IMR-90 (cell line): ENCODE data around the gene SLC25A30. TPM values are rescaled to one million over a fixed set of nuclear protein-coding genes. Genes with fewer than 3 reads are reported as not detected.

Source experiments
- ATAC-seq: fragments of 200-7000 bp; cut with Tn5 transposase; 2 replicates; pipeline ENCODE4 v1.9.1; 2020; ENCODE audit warnings: low read depth, mild to moderate bottlenecking, moderate library complexity
- BruUV-seq: library from RNA; stranded (reverse); fragments of 400-500 nt; replicated peaks from 2 replicates; lab custom pipeline; 2021; lab: Mats Ljungman, UMichigan
- CTCF ChIA-PET: fragments of 300-600 bp; formaldehyde crosslinking; extraction: SDS; loops from one replicate; lab custom pipeline; 2021; ENCODE audit warnings: antibody characterized with exemption; lab: Yijun Ruan, JAX
- POLR2A ChIA-PET: fragments of 300-600 bp; sonication (Branson Sonifier 250); formaldehyde crosslinking; loops from one replicate; lab custom pipeline; 2022; ENCODE audit warnings: antibody characterized with exemption; ENCODE audit not compliant: unreplicated experiment; lab: Charles Lee
- DNase-seq: peaks from one replicate; pipeline ENCODE4 v3.0.0; 2013
- H2AFZ ChIP-seq: replicated peaks from 2 replicates; pipeline ENCODE3; 2013; ENCODE audit warnings: low read length, mild to moderate bottlenecking; ENCODE audit not compliant: poor library complexity
- H2AK5ac ChIP-seq: 2 replicates; pipeline ENCODE4 v1.6.1; 2013; ENCODE audit warnings: low read depth, low read length, inconsistent platforms
- H2AK9ac ChIP-seq: replicated peaks from 2 replicates; pipeline ENCODE3; 2013; ENCODE audit warnings: mild to moderate bottlenecking, low read depth, low read length, moderate library complexity; ENCODE audit not compliant: poor library complexity
- H2BK120ac ChIP-seq: 2 replicates; pipeline ENCODE4 v1.6.1; 2013; ENCODE audit warnings: low read depth, low read length, inconsistent platforms
- H2BK15ac ChIP-seq: 3 replicates; pipeline ENCODE4 v1.6.1; 2013; ENCODE audit warnings: low read depth, low read length, inconsistent platforms
- H2BK20ac ChIP-seq: 2 replicates; pipeline ENCODE4 v1.6.1; 2013; ENCODE audit warnings: low read depth, mild to moderate bottlenecking, inconsistent platforms, low read length, moderate library complexity
- H2BK5ac ChIP-seq: 2 replicates; pipeline ENCODE4 v1.6.1; 2013; ENCODE audit warnings: mild to moderate bottlenecking, low read depth, low read length, inconsistent platforms; ENCODE audit not compliant: poor library complexity, severe bottlenecking
- H3K14ac ChIP-seq: replicated peaks from 2 replicates; pipeline ENCODE4 v1.6.1; 2013; ENCODE audit warnings: low read depth, low read length, inconsistent platforms
- H3K18ac ChIP-seq: 2 replicates; pipeline ENCODE4 v1.6.1; 2013; ENCODE audit warnings: low read depth, low read length, control low read depth
- H3K23ac ChIP-seq: 2 replicates; pipeline ENCODE4 v1.6.1; 2013; ENCODE audit warnings: low read depth, low read length, inconsistent platforms
- H3K27ac ChIP-seq: 2 replicates; pipeline ENCODE4 v1.5.1; 2013; ENCODE audit warnings: mild to moderate bottlenecking, control low read depth, low read length; ENCODE audit not compliant: insufficient read depth
- H3K27me3 ChIP-seq: 2 replicates; pipeline ENCODE4 v1.6.1; 2013; ENCODE audit warnings: low read length; ENCODE audit not compliant: control insufficient read depth, insufficient read depth
- H3K36me3 ChIP-seq: 2 replicates; pipeline ENCODE4 v1.6.1; 2013; ENCODE audit warnings: low read length, mixed read lengths; ENCODE audit not compliant: control insufficient read depth, insufficient read depth
- H3K4ac ChIP-seq: 2 replicates; pipeline ENCODE4 v1.6.1; 2013; ENCODE audit warnings: low read depth, low read length, inconsistent platforms
- H3K4me1 ChIP-seq: 2 replicates; pipeline ENCODE4 v1.6.1; 2013; ENCODE audit warnings: low read length, mixed read lengths; ENCODE audit not compliant: control insufficient read depth, insufficient read depth
- H3K4me2 ChIP-seq: 2 replicates; pipeline ENCODE4 v1.6.1; 2013; ENCODE audit warnings: low read depth, mild to moderate bottlenecking, control low read depth, low read length, moderate library complexity
- H3K4me3 ChIP-seq: 2 replicates; pipeline ENCODE4 v1.5.1; 2013; ENCODE audit warnings: low read depth, mild to moderate bottlenecking, control low read depth, low read length, moderate library complexity; ENCODE audit not compliant: insufficient read depth
- H3K56ac ChIP-seq: 2 replicates; pipeline ENCODE4 v1.6.1; 2013; ENCODE audit warnings: low read length, inconsistent platforms; ENCODE audit not compliant: insufficient read depth; ENCODE audit errors: extremely low read depth
- H3K79me1 ChIP-seq, 2 experiments: 2 replicates each; pipeline ENCODE4 v1.6.1; 2013; ENCODE audit warnings: low read length in 2 of 2, inconsistent platforms in 1 of 2, low read depth in 1 of 2
- H3K9ac ChIP-seq: 2 replicates; pipeline ENCODE4 v1.6.1; 2013; ENCODE audit warnings: low read depth, low read length, control low read depth
- H3K9me1 ChIP-seq: 2 replicates; pipeline ENCODE4 v1.6.1; 2013; ENCODE audit warnings: low read length, inconsistent platforms; ENCODE audit not compliant: insufficient read depth
- H3K9me3 ChIP-seq: 2 replicates; pipeline ENCODE4 v1.6.1; 2013; ENCODE audit warnings: low read length; ENCODE audit not compliant: control insufficient read depth, insufficient read depth
- H4K20me1 ChIP-seq: 2 replicates; pipeline ENCODE4 v1.6.1; 2013; ENCODE audit warnings: low read length, inconsistent platforms; ENCODE audit not compliant: insufficient read depth
- H4K5ac ChIP-seq: 2 replicates; pipeline ENCODE4 v1.6.1; 2013; ENCODE audit warnings: mild to moderate bottlenecking, low read depth, low read length, control low read depth
- H4K8ac ChIP-seq, 2 experiments: 2 replicates each; pipeline ENCODE4 v1.6.1; 2013; ENCODE audit warnings: low read depth in 2 of 2, low read length in 2 of 2, control low read depth in 1 of 2, inconsistent platforms in 1 of 2
- H4K91ac ChIP-seq: 2 replicates; pipeline ENCODE4 v1.6.1; 2013; ENCODE audit warnings: low read depth, low read length, inconsistent platforms; ENCODE audit not compliant: insufficient read depth
- NFE2L2 ChIP-seq: fragments of 150-350 bp; IDR thresholded peaks from 2 replicates; pipeline ENCODE4 v1.6.1; 2016; ENCODE audit warnings: low read depth, mild to moderate bottlenecking, low read length
- RFX5 ChIP-seq: IDR thresholded peaks from 2 replicates; pipeline ENCODE4 v1.8.0; 2012; ENCODE audit warnings: low read depth, mild to moderate bottlenecking, low read length, moderate library complexity
- WGBS, 2 experiments: methylation state at CpG; one replicate each; pipeline versions ENCODE4 v1.1.5 to v1.1.7; 2013; ENCODE audit warnings: missing lambda C conversion rate in 2 of 2; ENCODE audit not compliant: insufficient read length in 1 of 2; ENCODE audit errors: extremely low coverage in 2 of 2; 5-methylcytosine and 5-hydroxymethylcytosine counted together
- dilution Hi-C: fragments of 300-500 bp; cut with HindIII; formaldehyde crosslinking; loops from one replicate; pipeline ENCODE4 v1.14.3; 2018; ENCODE audit warnings: low sequenced_read_pairs; ENCODE audit not compliant: unreplicated experiment
- in situ Hi-C: fragments of 300-500 bp; cut with MboI; formaldehyde crosslinking; loops from 3 replicates; pipeline ENCODE4 v1.14.3; 2019; ENCODE audit warnings: low sequenced_read_pairs, inconsistent platforms, mixed read lengths
- intact Hi-C: fragments of 100-400 bp; cut with micrococcal nuclease; formaldehyde crosslinking; loops from 2 replicates; pipeline ENCODE4 v1.10.0; 2022
- polyA plus RNA-seq, 3 experiments: library from polyadenylated mRNA; depleted of rRNA; stranded (reverse); fragments of >200 nt; gene quantifications; 2 replicates each; pipeline ENCODE4 v1.2.3, GENCODE V29; 2012; ENCODE audit warnings: low replicate concordance in 1 of 3
- total RNA-seq: library from RNA; depleted of rRNA; stranded (reverse); fragments of >200 nt; gene quantifications from 2 replicates; pipeline ENCODE4 v1.2.3, GENCODE V29; 2012

Gene SLC25A30
- total and polyA plus RNA-seq, 2 of the 4 experiments (the other 2 are of a cell fraction), result 9.9 to 19.4 TPM

DNA sequence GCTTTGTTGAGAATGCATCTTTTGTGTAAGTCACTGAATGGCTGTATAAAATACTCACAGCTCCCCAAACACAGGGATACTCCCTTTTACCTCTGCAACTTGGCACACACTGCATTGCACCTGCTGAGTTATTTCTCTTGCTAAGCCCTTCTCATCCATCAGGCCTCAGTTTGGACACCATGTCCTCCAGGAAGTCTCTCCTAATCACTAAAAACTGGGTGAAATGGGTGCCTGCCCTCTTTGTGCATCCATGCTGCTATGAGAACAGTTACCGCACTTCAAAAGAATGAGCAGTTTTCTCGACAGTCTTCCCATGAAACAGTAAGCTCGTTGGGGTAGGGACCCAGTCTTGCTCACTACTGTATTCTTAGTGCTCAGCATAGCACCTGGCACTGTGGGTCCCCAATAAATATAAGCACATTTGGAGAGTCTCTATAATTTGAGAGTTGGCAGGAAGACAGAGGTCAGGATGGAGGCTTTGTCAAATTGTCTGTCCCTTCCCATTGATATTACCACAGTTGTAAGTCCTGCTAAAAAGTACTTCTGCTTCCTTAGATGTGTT, 4.6 kb upstream of the SLC25A30 start:
- H3K27ac ChIP-seq, result no peak overlapping the region
- H4K8ac ChIP-seq, result no peak overlapping the region
- no peak overlapping the region for H3K9ac ChIP-seq
- intact Hi-C loops, result no loop called here
- 80% methylated on average over 2 of the region's 3 CpGs; no CpG with 5 or more reads in 1 of the 2 experiments for WGBS, 2 experiments
- H3K27me3 ChIP-seq, result peaks cover 2% of the 10 kb centered on the region; the same call in 1 of the 2 replicates
- dilution Hi-C loops, result no loop called here
- H2AFZ ChIP-seq, result no peak overlapping the region
- no peak overlapping the region for H3K23ac ChIP-seq
- no peak overlapping the region for H3K14ac ChIP-seq
- ATAC-seq, result no peak
- no peak for TF ChIP-seq RFX5
- TF ChIP-seq NFE2L2, result no peak
- no peak overlapping the region for H3K4me2 ChIP-seq
- no peak overlapping the region for H2AK9ac ChIP-seq
- H2BK15ac ChIP-seq, result no peak overlapping the region
- H2AK5ac ChIP-seq, result no peak overlapping the region
- no peak overlapping the region for H3K4me3 ChIP-seq
- no peak overlapping the region for H3K4ac ChIP-seq
- in situ Hi-C loops, result no loop called here
- H3K4me1 ChIP-seq, result no peaks in the 10 kb centered on the region
- no peak overlapping the region for H2BK120ac ChIP-seq
- no peak overlapping the region for H4K91ac ChIP-seq
- no peaks in the 10 kb centered on the region for H3K9me1 ChIP-seq
- H3K9me3 ChIP-seq, result no peaks in the 10 kb centered on the region
- no peak overlapping the region for H2BK20ac ChIP-seq
- CTCF ChIA-PET, result interaction anchor here (0.7 kb wide), 1 partner anchor 153 kb away, joined by 3 read pairs; no protein-coding TSS in a partner anchor
- no peaks in the 10 kb centered on the region for H3K36me3 ChIP-seq
- H4K5ac ChIP-seq, result no peak overlapping the region
- H3K79me1 ChIP-seq, result peaks cover 0 to under 1% of the 10 kb centered on the region in 2 experiments; a peak in 1 of 4 replicates
- POLR2A ChIA-PET, result no interaction called here
- H3K18ac ChIP-seq, result no peak overlapping the region
- H2BK5ac ChIP-seq, result no peak overlapping the region
- H4K20me1 ChIP-seq, result no peaks in the 10 kb centered on the region
- H3K56ac ChIP-seq, result no peak overlapping the region
- BruUV-seq, result no TSS peak
- DNase-seq, result no peak
